Astrocyte of the cerebellum (primary cell): ENCODE measurements around the gene JAKMIP1.

Experiments used
- DNase-seq: peaks from one replicate; pipeline ENCODE4 v3.0.0-alpha.2; 2011; ENCODE audit warnings: low read depth
- H3K4me3 ChIP-seq: 2 replicates; pipeline ENCODE4 v1.5.1; 2011; ENCODE audit warnings: mild to moderate bottlenecking, low read depth, low read length, moderate library complexity
- in situ Hi-C: cut with HindIII; loops from 2 replicates; pipeline ENCODE4 v1.10.0; 2017; ENCODE audit warnings: low sequenced_read_pairs
- TF ChIP-seq, protein P1 (sequence below): IDR thresholded peaks from 2 replicates; pipeline ENCODE4 v1.5.1; 2012; ENCODE audit warnings: low read length, low read depth, moderate library complexity, mild to moderate bottlenecking; ENCODE audit errors: missing control alignments

The JAKMIP1 gene

DNA sequence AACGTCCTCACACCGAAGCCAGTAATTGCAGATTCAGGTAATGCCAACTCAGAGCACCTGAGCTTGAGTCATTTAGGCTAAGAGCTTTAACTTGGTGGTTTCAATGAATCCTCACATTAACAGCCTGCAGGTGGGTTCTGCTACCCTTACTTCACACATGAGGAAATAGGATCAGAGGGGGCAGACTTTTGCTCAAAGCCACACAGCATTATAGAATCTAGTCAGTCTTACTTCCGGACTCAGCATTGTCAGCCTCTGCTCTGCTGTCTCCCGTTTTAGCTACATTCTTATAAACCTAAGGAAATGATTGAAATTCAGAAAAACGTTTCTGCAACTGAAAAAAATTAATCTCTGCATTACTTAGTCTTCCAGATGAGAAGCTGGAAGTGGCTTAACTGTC is 188.1 kb downstream of the JAKMIP1 start:
- H3K4me3 ChIP-seq = no peak overlapping the region
- TF ChIP-seq, protein P1, sequence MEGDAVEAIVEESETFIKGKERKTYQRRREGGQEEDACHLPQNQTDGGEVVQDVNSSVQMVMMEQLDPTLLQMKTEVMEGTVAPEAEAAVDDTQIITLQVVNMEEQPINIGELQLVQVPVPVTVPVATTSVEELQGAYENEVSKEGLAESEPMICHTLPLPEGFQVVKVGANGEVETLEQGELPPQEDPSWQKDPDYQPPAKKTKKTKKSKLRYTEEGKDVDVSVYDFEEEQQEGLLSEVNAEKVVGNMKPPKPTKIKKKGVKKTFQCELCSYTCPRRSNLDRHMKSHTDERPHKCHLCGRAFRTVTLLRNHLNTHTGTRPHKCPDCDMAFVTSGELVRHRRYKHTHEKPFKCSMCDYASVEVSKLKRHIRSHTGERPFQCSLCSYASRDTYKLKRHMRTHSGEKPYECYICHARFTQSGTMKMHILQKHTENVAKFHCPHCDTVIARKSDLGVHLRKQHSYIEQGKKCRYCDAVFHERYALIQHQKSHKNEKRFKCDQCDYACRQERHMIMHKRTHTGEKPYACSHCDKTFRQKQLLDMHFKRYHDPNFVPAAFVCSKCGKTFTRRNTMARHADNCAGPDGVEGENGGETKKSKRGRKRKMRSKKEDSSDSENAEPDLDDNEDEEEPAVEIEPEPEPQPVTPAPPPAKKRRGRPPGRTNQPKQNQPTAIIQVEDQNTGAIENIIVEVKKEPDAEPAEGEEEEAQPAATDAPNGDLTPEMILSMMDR = no peak
- no peak for DNase-seq
- in situ Hi-C loops = no loop called here

- TF ChIP-seq, protein P1 = no peak
- no peak overlapping the region for H3K4me3 ChIP-seq
- in situ Hi-C loops = no loop called here
- DNase-seq = no peak
These were observed 188.7 kb downstream of the JAKMIP1 start for GRCh38 chr4:6011686-6012085.

GRCh38 chr4:6011271-6011671 is 189.1 kb downstream of the JAKMIP1 start:
- no peak overlapping the region for H3K4me3 ChIP-seq
- in situ Hi-C loops = no loop called here
- DNase-seq = no peak
- TF ChIP-seq, protein P1 = no peak

DNA sequence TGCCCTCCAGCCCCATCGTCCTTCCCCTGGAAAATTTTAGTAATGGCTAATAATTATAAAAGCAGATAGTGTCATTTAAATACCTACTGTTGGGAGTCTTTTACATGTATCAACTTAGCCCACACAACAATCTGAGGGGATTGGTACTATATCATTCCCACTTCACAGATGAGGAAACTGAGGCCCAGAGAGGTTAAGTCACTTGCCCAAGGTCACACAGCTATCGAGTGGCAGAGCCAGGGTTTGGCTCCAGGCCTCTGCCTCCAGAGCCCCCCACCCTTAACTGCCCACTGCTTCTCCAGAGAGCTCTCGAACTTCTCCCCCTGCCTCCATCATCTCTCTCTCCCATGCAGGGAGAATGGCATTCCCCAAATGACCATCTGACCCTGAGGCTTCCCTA is 189.6 kb downstream of the JAKMIP1 start:
- DNase-seq = no peak
- TF ChIP-seq, protein P1 = no peak
- no peak overlapping the region for H3K4me3 ChIP-seq
- in situ Hi-C loops = no loop called here

DNA sequence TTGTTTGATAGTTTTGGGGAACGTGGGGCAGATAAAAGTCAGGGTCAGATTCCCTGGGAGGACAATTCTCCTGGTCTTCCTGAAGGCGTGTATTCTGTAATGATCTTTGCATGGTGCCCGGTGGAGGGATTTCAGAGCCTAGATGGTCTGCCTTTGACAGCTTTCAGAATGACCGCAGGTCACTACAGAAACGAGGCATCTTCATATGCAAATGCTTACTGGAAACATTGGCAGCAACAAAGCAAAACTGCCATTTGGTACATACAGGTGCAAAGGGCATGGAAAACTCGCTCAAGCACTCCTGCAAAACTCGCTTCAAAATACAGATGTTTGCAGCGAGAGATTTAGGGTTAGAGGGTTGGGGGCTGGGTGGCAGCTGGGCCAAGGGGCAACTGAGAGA is 190.9 kb downstream of the JAKMIP1 start:
- in situ Hi-C loops = loop anchor here (5.0 kb wide), 1 partner anchor 68 kb away; no protein-coding TSS in a partner anchor
- H3K4me3 ChIP-seq = no peak overlapping the region
- no peak for DNase-seq
- TF ChIP-seq, protein P1 = no peak

DNA sequence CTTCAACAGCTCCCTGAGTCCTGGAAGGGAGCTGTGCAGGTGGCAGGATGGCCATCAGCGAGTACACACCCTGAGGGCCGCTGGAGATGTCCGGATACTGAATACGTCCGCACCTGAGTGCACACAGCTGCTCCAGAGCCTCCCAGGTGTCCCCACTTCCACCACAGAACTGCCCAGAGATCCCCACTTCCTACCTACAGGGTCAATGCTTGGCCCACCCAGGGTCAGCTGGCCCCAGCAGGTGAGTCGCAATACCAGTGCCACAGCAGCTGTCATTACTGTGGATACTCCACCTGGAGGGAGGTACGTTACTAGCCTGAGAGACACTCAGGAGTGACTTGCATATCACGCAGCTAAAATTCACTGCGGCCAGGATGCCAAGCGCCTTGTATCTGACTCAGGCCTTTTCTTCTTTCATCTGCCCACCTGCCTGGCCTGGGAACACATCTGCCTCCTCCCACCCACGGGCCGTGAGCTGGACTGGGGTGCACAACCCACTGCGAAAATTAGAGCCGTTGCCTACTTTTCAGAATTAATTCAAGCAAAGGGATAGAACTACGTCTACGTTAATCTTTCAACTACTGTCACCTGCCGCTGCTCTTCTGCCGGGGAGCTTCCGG is 191.5 kb downstream of the JAKMIP1 start:
- in situ Hi-C loops = loop anchor here (5.0 kb wide), 1 partner anchor 68 kb away; no protein-coding TSS in a partner anchor
- no peak overlapping the region for H3K4me3 ChIP-seq
- DNase-seq = no peak
- TF ChIP-seq, protein P1 = no peak
